Mesenchymal stem cell (in vitro differentiated cells and primary cell): Measurements from ENCODE around the gene RTF1.

Source experiments
- DNase-seq: peaks from one replicate; pipeline ENCODE4 v3.0.0-alpha.2; 2013
- H2AFZ ChIP-seq: one replicate; pipeline ENCODE4 v1.6.1; 2013; ENCODE audit warnings: low read depth, mild to moderate bottlenecking, control low read depth, inconsistent platforms, low read length, moderate library complexity
- H2AK5ac ChIP-seq: 2 replicates; pipeline ENCODE4 v1.6.1; 2013; ENCODE audit warnings: low read length, moderate library complexity, mild to moderate bottlenecking, inconsistent platforms; ENCODE audit not compliant: severe bottlenecking
- H2BK120ac ChIP-seq: one replicate; pipeline ENCODE4 v1.6.1; 2013; ENCODE audit warnings: low read depth, mild to moderate bottlenecking, inconsistent platforms, low read length, moderate library complexity
- H2BK12ac ChIP-seq, 2 experiments: one replicate each; pipeline ENCODE4 v1.6.1; 2013; ENCODE audit warnings: inconsistent platforms in 2 of 2, low read length in 2 of 2, mild to moderate bottlenecking in 2 of 2, moderate library complexity in 2 of 2, control low read depth in 1 of 2
- H2BK15ac ChIP-seq: one replicate; pipeline ENCODE4 v1.6.1; 2013; ENCODE audit warnings: mild to moderate bottlenecking, low read depth, inconsistent platforms; ENCODE audit not compliant: poor library complexity, severe bottlenecking
- H2BK5ac ChIP-seq: 2 replicates; pipeline ENCODE4 v1.6.1; 2013; ENCODE audit warnings: low read depth, mild to moderate bottlenecking, low read length, control low read depth, inconsistent platforms; ENCODE audit not compliant: poor library complexity, severe bottlenecking
- H3K14ac ChIP-seq, 2 experiments: one replicate each; pipeline ENCODE4 v1.6.1; 2013; ENCODE audit warnings: inconsistent platforms in 2 of 2, low read length in 2 of 2, control low read depth in 1 of 2, mild to moderate bottlenecking in 1 of 2, moderate library complexity in 1 of 2
- H3K18ac ChIP-seq, 2 experiments: one replicate each; pipeline ENCODE4 v1.6.1; 2013; ENCODE audit warnings: inconsistent platforms in 2 of 2, low read length in 2 of 2, control low read depth in 1 of 2, low read depth in 1 of 2, mild to moderate bottlenecking in 1 of 2
- H3K23ac ChIP-seq, 2 experiments: one replicate each; pipeline ENCODE4 v1.6.1; 2013; ENCODE audit warnings: inconsistent platforms in 2 of 2, low read length in 2 of 2, mild to moderate bottlenecking in 2 of 2, moderate library complexity in 2 of 2, control low read depth in 1 of 2
- H3K27ac ChIP-seq: 2 replicates; pipeline ENCODE4 v1.5.1; 2013; ENCODE audit warnings: mild to moderate bottlenecking, moderate library complexity, low read length, control low read depth, inconsistent platforms; ENCODE audit not compliant: poor library complexity, severe bottlenecking
- H3K27me3 ChIP-seq, 2 experiments: 2 replicates each; pipeline versions ENCODE4 v1.6.1 to v1.7.0; 2013; ENCODE audit warnings: low read length in 2 of 2, mild to moderate bottlenecking in 2 of 2, moderate library complexity in 2 of 2, control low read depth in 1 of 2, inconsistent platforms in 1 of 2; ENCODE audit not compliant: control insufficient read depth in 1 of 2, insufficient read depth in 1 of 2
- H3K36me3 ChIP-seq, 2 experiments: 2 replicates each; pipeline versions ENCODE4 v1.6.1 to v1.7.0; 2013; ENCODE audit warnings: low read length in 2 of 2, control low read depth in 1 of 2, inconsistent platforms in 1 of 2, low read depth in 1 of 2, mild to moderate bottlenecking in 1 of 2; ENCODE audit not compliant: insufficient read depth in 2 of 2, control insufficient read depth in 1 of 2
- H3K4ac ChIP-seq, 2 experiments: one replicate each; pipeline ENCODE4 v1.6.1; 2013; ENCODE audit warnings: inconsistent platforms in 2 of 2, low read length in 2 of 2, mild to moderate bottlenecking in 2 of 2, moderate library complexity in 2 of 2, control low read depth in 1 of 2, low read depth in 1 of 2
- H3K4me1 ChIP-seq: 2 replicates; pipeline ENCODE4 v1.6.1; 2013; ENCODE audit warnings: low read depth, low read length, control low read depth; ENCODE audit not compliant: control insufficient read depth, insufficient read depth
- H3K4me2 ChIP-seq: 2 replicates; pipeline ENCODE4 v1.6.1; 2013; ENCODE audit warnings: low read length, mild to moderate bottlenecking, inconsistent platforms; ENCODE audit not compliant: poor library complexity, severe bottlenecking
- H3K4me3 ChIP-seq, 2 experiments: 2 replicates each; pipeline versions ENCODE4 v1.5.1 to v1.7.0; 2013; ENCODE audit warnings: low read length in 2 of 2, mild to moderate bottlenecking in 2 of 2, control low read depth in 1 of 2, low read depth in 1 of 2; ENCODE audit not compliant: insufficient read depth in 1 of 2
- H3K79me1 ChIP-seq: replicated peaks from 2 replicates; pipeline ENCODE4 v1.6.1; 2013; ENCODE audit warnings: mild to moderate bottlenecking, control low read depth, low read length, inconsistent platforms; ENCODE audit not compliant: poor library complexity, severe bottlenecking
- H3K9ac ChIP-seq: 2 replicates; pipeline ENCODE4 v1.7.0; 2013; ENCODE audit warnings: mild to moderate bottlenecking, low read length, moderate library complexity
- H3K9me3 ChIP-seq: 2 replicates; pipeline ENCODE4 v1.7.0; 2013; ENCODE audit warnings: mild to moderate bottlenecking, low read length; ENCODE audit not compliant: control insufficient read depth
- H4K8ac ChIP-seq: one replicate; pipeline ENCODE4 v1.6.1; 2013; ENCODE audit warnings: inconsistent platforms, mild to moderate bottlenecking, low read length, moderate library complexity
- H4K91ac ChIP-seq: one replicate; pipeline ENCODE4 v1.6.1; 2013; ENCODE audit warnings: mild to moderate bottlenecking, low read length, inconsistent platforms
- WGBS: methylation state at CpG from one replicate; pipeline ENCODE4 v1.1.7; 2013; ENCODE audit warnings: mixed read lengths; 5-methylcytosine and 5-hydroxymethylcytosine counted together

Gene RTF1

DNA sequence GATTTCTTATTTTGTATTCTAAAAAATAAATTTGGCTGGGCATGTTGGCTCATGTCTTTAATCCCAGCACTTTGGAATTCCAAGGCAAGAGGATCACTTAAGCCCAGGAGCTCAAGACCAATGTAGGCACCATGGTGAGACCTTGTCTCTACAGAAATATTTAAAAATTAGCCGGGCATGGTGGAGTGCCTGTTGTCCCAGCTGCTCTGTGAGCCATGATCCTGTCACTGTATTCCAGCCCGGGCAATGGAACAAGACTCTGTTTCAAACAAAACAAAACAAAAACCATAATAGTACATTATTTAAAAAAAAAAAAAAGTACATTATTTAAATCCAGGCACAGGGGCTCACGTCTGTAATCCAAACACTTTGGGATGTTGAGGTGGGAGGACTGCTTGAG, 5.5 kb upstream of the RTF1 start:
- Histone ChIP-seq H3K9me3 (no peaks in the 10 kb centered on the region), H3K23ac (no peak overlapping the region), H3K27ac (no peak overlapping the region), H2AFZ (no peak overlapping the region), H3K4ac (no peak overlapping the region), H3K4me3 (no peak overlapping the region), H3K9ac (no peak overlapping the region), H3K4me1 (peaks cover 3% of the 10 kb centered on the region), H2BK12ac (no peak overlapping the region), H2BK15ac (no peak overlapping the region), H3K14ac (no peak overlapping the region), H3K18ac (no peak overlapping the region), H3K36me3 (no peaks in the 10 kb centered on the region), H2BK120ac (no peak overlapping the region), H3K27me3 (no peaks in the 10 kb centered on the region), H4K91ac (no peak overlapping the region), H2AK5ac (no peak overlapping the region), H2BK5ac (no peak overlapping the region), H4K8ac (no peak overlapping the region), H3K4me2 (no peak overlapping the region), H3K79me1 (no peaks in the 10 kb centered on the region)
- no peak for DNase-seq
- 90% methylated on average over 2 of the region's 3 CpGs for WGBS

DNA sequence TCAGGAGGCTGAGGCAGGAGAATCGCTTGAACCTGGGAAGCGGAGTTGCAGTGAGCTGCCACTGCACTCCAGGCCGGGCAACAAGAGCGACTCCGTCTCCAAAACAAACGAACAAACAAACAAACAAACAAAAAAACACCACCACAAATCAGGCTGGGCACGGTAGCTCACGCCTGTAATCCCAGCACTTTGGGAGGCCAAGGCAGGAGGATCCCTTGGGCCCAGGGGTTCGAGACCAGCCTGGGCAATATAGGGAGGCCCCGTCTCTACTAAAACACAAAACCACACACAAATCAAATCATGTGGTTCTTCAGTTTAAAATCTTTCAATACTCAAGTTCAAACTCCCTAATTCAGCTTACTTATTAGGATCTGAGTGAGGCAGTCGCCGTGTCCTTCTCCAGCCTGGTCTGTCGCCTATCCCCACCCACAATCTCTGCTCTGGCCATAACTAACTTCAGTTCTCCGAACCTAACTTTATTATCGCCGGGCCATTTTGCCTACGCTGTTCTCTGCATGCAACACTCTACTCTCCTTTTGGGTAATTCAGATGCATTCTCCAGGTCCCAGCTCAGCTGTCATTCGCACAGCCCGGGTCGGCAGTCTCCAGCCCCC, 660 bp upstream of the RTF1 start:
- H4K8ac ChIP-seq = peak overlapping the region; percentile 91
- H3K79me1 ChIP-seq = no peaks in the 10 kb centered on the region
- H4K91ac ChIP-seq = no peak overlapping the region
- no peaks in the 10 kb centered on the region for H3K9me3 ChIP-seq
- no peak overlapping the region for H3K14ac ChIP-seq
- H3K4me3 ChIP-seq = peak overlapping the region; percentile 83 to 97
- H2BK15ac ChIP-seq = no peak overlapping the region
- no peak overlapping the region for H2BK5ac ChIP-seq
- peak overlapping the region; percentile 9 to 79 for H3K4ac ChIP-seq
- H3K27ac ChIP-seq = peak overlapping the region; percentile 75
- no peak overlapping the region for H2BK120ac ChIP-seq
- peak overlapping the region; percentile 90 for H3K9ac ChIP-seq
- H3K27me3 ChIP-seq = no peaks in the 10 kb centered on the region
- H2AFZ ChIP-seq = peak overlapping the region; percentile 79
- peak overlapping the region; percentile 90 for H3K4me2 ChIP-seq
- WGBS = 37% methylated on average over 20 of the region's 20 CpGs
- peak overlapping the region in 1 of 2 experiments; percentile 31 for H2BK12ac ChIP-seq
- H3K4me1 ChIP-seq = peaks cover 8% of the 10 kb centered on the region
- peak overlapping the region in 1 of 2 experiments; percentile 87 for H3K18ac ChIP-seq
- no peak overlapping the region for H2AK5ac ChIP-seq
- peak overlapping the region in 1 of 2 experiments; percentile 59 for H3K23ac ChIP-seq
- DNase-seq = no peak
- no peaks in the 10 kb centered on the region for H3K36me3 ChIP-seq

DNA sequence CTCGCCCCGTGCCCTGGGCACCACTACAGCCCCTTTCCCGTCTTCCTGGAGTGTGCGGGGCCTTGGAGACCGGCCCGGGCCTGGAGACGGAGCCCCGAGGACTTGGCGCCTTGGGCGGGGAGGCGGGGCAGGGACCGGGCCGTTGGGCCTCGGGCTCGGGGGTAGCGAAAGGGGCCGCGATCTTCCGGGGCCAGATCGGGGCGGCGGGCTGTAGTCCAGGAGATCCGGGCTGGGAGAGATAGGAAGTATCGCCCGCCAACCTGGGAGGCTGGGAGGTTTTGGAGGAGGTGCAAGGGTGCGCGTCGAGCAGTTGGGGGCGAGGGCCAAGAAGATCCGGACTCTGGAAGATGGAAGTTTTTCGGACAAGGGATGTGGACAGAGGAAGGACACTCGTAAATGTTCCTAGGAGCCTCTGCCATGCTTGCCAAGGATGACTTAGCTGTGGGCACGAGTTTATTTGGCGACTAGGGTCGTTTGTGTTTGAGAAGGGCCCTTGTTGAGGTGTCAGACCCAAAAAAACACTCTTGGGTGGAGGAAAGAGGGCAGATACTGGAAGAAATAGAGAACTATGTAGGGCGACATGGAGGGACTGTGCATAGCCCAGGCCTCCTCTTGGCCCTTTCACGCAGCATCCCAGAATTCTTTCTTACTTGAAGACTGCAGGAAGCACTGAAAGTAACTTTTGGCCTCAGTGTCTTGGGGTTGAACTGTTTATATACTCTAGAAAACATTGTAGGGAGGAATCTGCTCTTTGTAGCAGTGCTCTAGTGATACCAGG, 712 bp downstream of the RTF1 start:
- Histone ChIP-seq H2AFZ (peak overlapping the region; percentile 91), H3K4me2 (peak overlapping the region; percentile 62), H2AK5ac (no peak overlapping the region), H3K9ac (peak overlapping the region; percentile 90), H3K27ac (peak overlapping the region; percentile 68), H3K36me3 (no peaks in the 10 kb centered on the region), H3K4me3 (peak overlapping the region; percentile 97 to 98), H3K9me3 (no peaks in the 10 kb centered on the region), H2BK15ac (peak overlapping the region; percentile 63), H3K14ac (peak overlapping the region in 1 of 2 experiments; percentile 98), H3K79me1 (no peaks in the 10 kb centered on the region), H4K8ac (peak overlapping the region; percentile 27), H2BK5ac (no peak overlapping the region), H3K27me3 (no peaks in the 10 kb centered on the region), H2BK120ac (no peak overlapping the region), H2BK12ac (no peak overlapping the region), H3K4me1 (peaks cover 8% of the 10 kb centered on the region), H3K4ac (peak overlapping the region; percentile 24 to 91), H3K18ac (peak overlapping the region; percentile 16 to 85), H4K91ac (peak overlapping the region; percentile 80), H3K23ac (peak overlapping the region in 1 of 2 experiments; percentile 89)
- 2% methylated on average over 37 of the region's 37 CpGs for WGBS
- peak; percentile 63 for DNase-seq

DNA sequence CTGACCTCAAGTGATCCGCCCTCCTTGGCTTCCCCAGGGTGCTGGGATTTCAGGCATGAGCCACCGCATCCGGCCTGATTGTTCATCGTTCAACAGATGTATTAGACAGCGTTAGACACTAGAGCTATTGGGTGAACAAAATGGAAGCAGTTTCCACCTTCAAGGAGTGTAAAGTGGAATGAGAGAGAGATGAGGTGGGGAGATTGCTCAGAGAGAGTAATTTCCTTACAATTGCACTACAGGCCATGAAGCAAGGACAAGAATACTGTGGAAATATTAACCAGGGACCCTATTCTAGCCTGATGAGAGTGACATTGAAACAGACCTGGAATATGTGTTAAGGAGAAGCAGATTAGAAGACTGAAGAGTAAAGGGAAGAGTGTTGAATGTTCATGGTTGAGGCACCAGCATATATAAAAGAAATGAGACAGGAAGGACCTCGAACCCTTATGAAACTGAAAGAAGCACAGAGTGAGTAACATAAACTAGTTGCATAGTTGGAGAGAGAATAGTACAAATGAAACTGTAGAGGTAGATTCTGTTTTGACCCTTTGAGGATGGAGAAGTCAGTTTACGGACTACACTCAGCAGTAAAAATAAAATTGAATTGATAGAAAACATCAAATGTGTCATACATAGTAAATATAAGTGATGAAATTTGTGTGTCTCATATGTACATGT, 7.2 kb downstream of the RTF1 start:
- H3K9ac ChIP-seq = no peak overlapping the region
- H3K4ac ChIP-seq = no peak overlapping the region
- no peak overlapping the region for H3K4me3 ChIP-seq
- 98% methylated on average over 6 of the region's 7 CpGs for WGBS
- H2BK15ac ChIP-seq = no peak overlapping the region
- no peak overlapping the region for H2AFZ ChIP-seq
- H3K9me3 ChIP-seq = no peaks in the 10 kb centered on the region
- H2BK5ac ChIP-seq = no peak overlapping the region
- peaks cover 3 to 4% of the 10 kb centered on the region in 2 experiments for H3K36me3 ChIP-seq
- no peak overlapping the region for H2BK12ac ChIP-seq
- peaks cover 2% of the 10 kb centered on the region for H3K4me1 ChIP-seq
- no peak for DNase-seq
- no peak overlapping the region for H3K18ac ChIP-seq
- no peak overlapping the region for H4K8ac ChIP-seq
- no peak overlapping the region for H3K14ac ChIP-seq
- H3K4me2 ChIP-seq = no peak overlapping the region
- no peaks in the 10 kb centered on the region for H3K27me3 ChIP-seq
- no peak overlapping the region for H3K27ac ChIP-seq
- H3K79me1 ChIP-seq = peaks cover 7% of the 10 kb centered on the region
- H2AK5ac ChIP-seq = no peak overlapping the region
- no peak overlapping the region for H4K91ac ChIP-seq
- H2BK120ac ChIP-seq = no peak overlapping the region
- no peak overlapping the region for H3K23ac ChIP-seq
